G401 (cell line): ENCODE data around the gene MPRIP. TPM values are rescaled to one million over a fixed set of nuclear protein-coding genes. Genes with fewer than 3 reads are reported as not detected.

Source experiments
- DNase-seq: peaks from one replicate; pipeline ENCODE4 v3.0.0-alpha.2; 2015; ENCODE audit warnings: low spot score
- in situ Hi-C: cut with HindIII; loops from 2 replicates; pipeline ENCODE4 v1.10.0; 2016; ENCODE audit warnings: low sequenced_read_pairs, mixed read lengths
- total RNA-seq: library from RNA; depleted of rRNA; stranded (reverse); fragments of >200 nt; shearing (Covaris generic); gene quantifications from 2 replicates; pipeline ENCODE4 v1.2.3, GENCODE V29; 2014

Gene MPRIP
- total RNA-seq, 1 experiment from 2014 or later = 97.1 TPM

GRCh38 chr17:17027442-17028058, 14.7 kb upstream of the MPRIP start:
- no peak for DNase-seq
- in situ Hi-C loops = no loop called here

GRCh38 chr17:17028059-17028877, 14.0 kb upstream of the MPRIP start:
- in situ Hi-C loops = no loop called here
- no peak for DNase-seq

- peak; percentile 19 for DNase-seq
- in situ Hi-C loops = no loop called here
Observed at GRCh38 chr17:17028878-17029535, 13.2 kb upstream of the MPRIP start.

GRCh38 chr17:17029938-17030337, 12.3 kb upstream of the MPRIP start:
- in situ Hi-C loops = no loop called here
- DNase-seq = no peak

- in situ Hi-C loops = no loop called here
- no peak for DNase-seq
Observed at GRCh38 chr17:17030515-17031211, 11.6 kb upstream of the MPRIP start.

- in situ Hi-C loops = no loop called here
- peak; percentile 50 for DNase-seq
Observed at GRCh38 chr17:17032131-17032692, 10.0 kb upstream of the MPRIP start.

- in situ Hi-C loops = no loop called here
- DNase-seq = no peak
Observed at GRCh38 chr17:17033466-17033865, 8.8 kb upstream of the MPRIP start.

GRCh38 chr17:17034026-17034425, 8.2 kb upstream of the MPRIP start:
- DNase-seq = no peak
- in situ Hi-C loops = no loop called here

- no peak for DNase-seq
- in situ Hi-C loops = no loop called here
Observed at GRCh38 chr17:17034496-17035075, 7.7 kb upstream of the MPRIP start.

GRCh38 chr17:17035490-17035889, 6.8 kb upstream of the MPRIP start:
- in situ Hi-C loops = no loop called here
- DNase-seq = no peak

- DNase-seq = no peak
- in situ Hi-C loops = no loop called here
Observed at GRCh38 chr17:17035920-17036523, 6.2 kb upstream of the MPRIP start.

- DNase-seq = no peak
- in situ Hi-C loops = no loop called here
Observed at GRCh38 chr17:17036524-17036998, 5.7 kb upstream of the MPRIP start.

- DNase-seq = no peak
- in situ Hi-C loops = no loop called here
Observed at GRCh38 chr17:17039911-17040310, 2.3 kb upstream of the MPRIP start.

- in situ Hi-C loops = no loop called here
- peak; percentile 38 for DNase-seq
Observed at GRCh38 chr17:17041018-17041521, 1.2 kb upstream of the MPRIP start.

- in situ Hi-C loops = no loop called here
Observed at GRCh38 chr17:17041571-17042383, 480 bp upstream of the MPRIP start.

GRCh38 chr17:17042851-17043460, 699 bp downstream of the MPRIP start:
- in situ Hi-C loops = no loop called here
- DNase-seq = no peak

More at GRCh38 chr17:17041571-17042383, 480 bp upstream of the MPRIP start:
- peak; percentile 99 for DNase-seq
